Activated T-helper 9 cell treated with anti-CD3 and anti-CD28 coated beads, Interleukin-2, amount 50 U/mL, for 16 hours (primary cell): ENCODE results near the gene CKAP2L.
A peak's percentile ranks its signal among the peaks of the same experiment; 100 is the strongest.
"Not testable (repeated sequence)": the region's sequence is repeated elsewhere in the genome, so short reads cannot be mapped to it uniquely, and the experiment has no call there.

Experiments used
- DNase-seq: peaks from one replicate; pipeline ENCODE4 v3.0.0-alpha.2; 2020; ENCODE audit warnings: low read depth

Gene CKAP2L

GRCh38 chr2:112706947-112707346 lies 57.5 kb downstream of the CKAP2L start:
- not testable (repeated sequence) for DNase-seq

DNA sequence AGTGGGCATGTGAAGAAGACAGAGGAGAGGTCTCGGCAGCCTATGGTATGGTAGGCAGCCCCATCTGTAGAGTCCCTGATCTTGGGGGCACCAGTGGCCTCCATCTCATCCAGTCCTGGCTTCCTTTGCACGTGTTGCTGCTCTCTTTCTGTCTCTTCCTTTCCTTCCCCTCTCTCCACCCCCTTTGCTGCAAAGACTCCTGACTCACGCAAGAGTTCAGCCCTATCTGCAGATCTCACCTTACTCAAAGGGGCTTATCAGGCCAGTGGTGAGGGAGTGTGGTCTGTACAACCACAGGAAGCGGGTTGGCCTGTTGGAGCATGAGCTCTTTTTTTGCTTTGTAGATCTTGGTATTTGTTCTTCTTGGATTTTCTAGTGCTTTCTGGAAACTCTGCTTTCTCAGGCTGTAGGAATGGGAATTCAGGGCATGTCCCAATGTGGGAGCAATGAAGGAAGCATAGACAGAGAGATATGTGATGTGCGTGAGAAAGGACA lies 58.2 kb downstream of the CKAP2L start:
- DNase-seq: no peak

DNA sequence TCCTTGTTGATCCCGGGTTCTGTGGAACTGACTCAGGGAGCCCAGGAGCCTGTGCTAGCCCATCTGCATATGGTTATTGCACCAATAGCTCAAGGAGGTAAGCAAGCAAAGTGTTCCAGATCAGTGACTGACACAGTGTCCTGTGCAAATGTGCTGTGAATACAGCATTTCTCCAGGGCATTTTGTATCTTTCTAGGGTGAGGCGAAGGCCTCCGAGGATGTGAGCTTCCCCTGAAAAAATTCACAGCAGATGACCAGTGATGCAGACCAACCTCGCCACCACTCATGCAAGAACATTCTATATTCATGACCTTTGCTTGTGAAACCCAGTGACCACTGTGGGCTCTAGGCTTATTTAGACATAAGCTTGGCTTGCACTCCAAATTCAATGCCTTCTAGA lies 58.8 kb downstream of the CKAP2L start:
- no peak for DNase-seq

GRCh38 chr2:112703684-112704083 lies 60.7 kb downstream of the CKAP2L start:
- DNase-seq: no peak

GRCh38 chr2:112701052-112701451 lies 63.4 kb downstream of the CKAP2L start:
- DNase-seq: no peak

DNA sequence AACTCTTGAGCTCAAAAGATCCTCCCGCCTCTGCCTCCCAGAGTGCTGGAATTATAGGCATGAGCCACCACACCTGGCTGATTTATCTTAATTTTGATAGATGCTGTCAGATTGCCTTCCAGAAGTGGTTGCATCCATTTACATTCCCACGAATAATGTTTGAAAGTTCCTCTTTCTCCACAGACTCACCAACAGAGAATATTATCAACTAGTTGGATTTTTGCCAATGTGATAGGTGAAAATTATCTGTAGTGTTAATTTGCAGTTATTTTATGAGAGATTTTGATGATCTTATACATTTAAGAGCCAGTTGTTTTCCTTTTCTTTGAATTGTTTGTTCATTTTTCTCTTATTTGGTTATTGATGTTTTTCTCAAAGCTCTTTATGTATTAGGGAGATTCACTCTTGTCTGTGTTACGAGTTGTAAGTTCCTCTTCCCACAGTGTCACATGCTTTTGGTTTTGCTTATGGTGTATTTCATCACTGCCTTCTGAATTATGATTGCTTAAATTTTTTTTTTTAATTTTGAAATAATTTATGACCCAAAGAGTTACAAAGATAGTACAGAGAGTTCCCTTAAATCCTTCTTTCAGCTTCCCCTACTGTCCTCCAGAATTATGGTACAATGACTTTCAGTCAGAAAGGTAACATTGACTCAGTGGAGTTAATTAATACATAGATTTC lies 64.3 kb downstream of the CKAP2L start:
- DNase-seq: no peak

DNA sequence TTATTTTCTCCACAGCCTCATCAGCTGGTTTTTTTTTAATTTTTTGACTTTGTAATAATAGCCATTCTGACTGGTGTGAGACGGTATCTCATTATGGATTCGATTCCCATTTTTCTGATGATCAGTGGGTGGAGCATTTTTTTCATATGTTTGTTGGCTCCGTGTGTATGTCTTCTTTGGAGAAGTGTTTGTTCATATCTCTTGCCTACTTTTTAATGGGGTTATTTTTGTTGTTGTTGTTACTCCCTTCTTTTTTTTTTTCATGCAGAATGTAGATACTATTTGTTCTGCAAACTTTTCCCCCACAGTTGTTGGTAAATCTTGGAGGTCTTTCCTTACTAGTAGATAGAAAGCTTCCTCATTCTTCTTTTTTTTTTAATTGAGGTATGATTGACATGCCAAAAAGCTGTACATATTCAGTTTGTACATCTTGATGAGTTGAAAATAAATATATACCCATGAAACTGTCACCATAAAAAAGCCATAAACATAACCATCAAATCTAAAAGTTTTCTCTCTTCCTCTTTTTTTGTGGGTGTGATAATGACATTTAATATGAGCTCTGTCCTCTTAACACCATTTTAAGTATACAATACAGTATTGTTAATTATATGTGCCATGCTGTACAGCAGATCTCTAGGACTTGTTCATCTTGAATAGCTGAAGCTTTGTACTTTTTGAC lies 65.4 kb downstream of the CKAP2L start:
- no peak for DNase-seq

DNA sequence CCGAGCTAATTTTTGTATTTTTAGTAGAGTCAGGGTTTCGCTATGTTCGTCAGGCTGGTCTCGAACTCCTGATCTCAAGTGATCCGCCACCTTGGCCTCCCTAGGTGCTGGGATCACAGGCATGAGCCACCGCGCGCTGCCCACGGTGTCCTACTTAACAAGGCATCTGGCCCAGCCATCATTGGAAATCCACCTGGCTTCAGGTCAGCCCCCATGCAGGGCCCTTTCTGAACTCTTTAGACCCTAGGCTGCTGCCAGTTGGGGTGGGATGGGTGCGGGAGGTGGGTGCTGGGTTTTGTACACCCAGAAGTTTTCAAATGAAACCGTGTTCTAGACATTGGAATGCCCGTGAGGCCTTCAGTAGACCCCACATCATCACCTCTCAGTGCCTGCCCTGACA lies 70.2 kb downstream of the CKAP2L start:
- no peak for DNase-seq

DNA sequence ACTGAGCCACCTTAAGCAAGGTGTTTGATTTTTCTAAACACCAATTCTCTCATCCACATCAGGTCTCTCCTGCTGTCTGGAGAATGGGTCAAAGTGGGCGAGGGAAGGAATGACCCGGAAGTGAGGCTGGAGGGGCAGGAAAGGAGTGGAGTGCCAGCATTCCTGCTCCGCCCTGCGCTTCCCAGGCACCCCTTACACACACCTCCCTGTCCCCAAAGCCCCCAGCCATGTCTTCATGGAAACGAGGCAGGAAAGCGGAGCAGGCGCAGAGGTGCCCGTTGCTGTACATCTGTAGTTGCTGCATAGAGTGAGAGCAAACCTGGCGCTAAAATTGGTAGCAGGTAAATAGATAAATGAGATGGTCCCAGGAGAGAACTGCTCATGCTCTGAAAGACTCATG lies 70.8 kb downstream of the CKAP2L start:
- no peak for DNase-seq

- peak; percentile 23 for DNase-seq
These were observed 71.5 kb downstream of the CKAP2L start for GRCh38 chr2:112692918-112693317.

DNA sequence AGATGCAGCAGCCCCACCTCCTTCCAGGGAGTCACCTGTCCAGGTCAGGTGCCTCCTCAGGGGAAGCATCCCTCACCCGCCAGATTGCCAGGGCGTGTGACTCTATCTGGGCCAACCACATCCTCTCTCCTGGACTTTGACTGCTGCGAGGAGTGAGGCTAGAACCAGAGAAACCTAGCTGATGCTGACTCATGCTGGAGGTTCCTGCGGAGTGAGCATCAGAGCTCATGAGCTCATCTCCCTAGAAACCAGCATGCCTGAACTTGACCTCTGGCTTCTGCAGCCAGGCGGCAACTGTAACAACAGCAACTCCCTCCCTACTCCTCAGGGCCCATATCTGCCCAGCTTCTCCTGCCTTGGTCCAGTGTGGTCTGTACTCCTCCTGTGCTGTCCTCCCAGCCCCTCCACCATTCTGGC lies 71.9 kb downstream of the CKAP2L start:
- DNase-seq: peak; percentile 16

DNA sequence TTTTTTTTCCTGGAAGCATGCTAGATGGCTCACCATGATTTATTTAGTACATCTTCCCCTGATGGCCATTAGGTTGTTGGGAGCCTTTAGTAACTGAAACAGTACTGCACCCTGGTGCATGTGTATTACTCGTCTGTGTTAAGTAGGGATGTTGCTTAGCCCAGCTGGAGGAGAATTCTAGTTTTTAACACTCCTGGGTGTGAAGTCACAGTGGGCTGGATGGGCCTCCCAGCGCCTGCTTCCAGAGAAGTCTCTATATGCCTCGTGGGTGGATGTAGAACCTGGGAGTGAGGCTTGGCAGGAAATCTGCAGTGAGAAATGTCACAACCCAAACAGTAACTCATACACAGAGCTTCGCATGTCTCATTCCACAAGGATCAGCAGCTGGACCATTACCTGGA lies 72.5 kb downstream of the CKAP2L start:
- DNase-seq: no peak

DNA sequence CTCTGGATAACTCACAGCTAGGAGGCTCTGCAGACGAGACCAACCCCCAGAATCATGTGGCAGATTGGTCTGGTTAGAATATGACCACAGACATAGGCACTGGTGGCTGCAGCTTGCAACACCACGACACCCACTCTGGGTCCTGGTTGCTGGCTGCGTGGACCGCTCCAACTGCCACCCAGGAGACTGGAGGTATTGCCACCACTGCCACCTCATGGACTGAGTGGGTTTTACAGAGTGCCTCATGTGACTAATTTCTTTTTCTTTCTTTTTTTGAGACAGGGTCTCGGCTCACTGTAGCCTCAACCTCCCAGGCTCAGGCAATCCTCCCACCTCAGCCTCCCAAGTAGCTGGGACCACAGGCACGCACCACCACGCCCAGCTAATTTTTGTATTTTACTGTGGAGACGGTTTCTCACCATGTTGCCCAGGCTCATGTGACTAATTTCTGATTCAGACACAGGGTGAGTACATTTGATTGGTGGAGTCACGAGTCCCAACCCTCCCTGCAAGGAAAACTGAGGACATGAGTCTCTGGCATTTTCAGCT lies 73.5 kb downstream of the CKAP2L start:
- DNase-seq: peak; percentile 36

GRCh38 chr2:112688086-112688880 lies 76.1 kb downstream of the CKAP2L start:
- DNase-seq: no peak

DNA sequence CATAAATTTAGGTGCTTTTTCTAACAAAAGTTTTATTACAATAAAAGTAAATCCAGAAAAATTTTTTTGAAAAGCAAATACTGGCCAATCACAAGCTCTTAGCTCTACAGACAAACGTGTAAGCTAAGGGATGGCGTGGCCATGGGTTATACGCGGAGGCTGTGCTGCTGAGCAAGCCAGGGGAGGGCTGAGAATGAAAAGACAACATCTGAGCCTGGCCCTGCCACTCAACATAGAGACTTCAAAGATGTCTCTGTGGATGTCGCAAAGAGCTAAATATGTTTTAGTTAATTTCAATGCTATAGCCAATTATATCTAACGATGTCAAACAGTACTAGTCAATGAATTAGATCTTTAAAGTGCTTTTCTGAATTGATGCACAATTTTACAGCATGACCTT lies 76.9 kb downstream of the CKAP2L start:
- DNase-seq: no peak
